Measurements from ENCODE around the gene GYPB. TPM values are rescaled to one million over a fixed set of nuclear protein-coding genes. Genes with fewer than 3 reads are reported as not detected.
"Not testable (repeated sequence)": the region's sequence is repeated elsewhere in the genome, so short reads cannot be mapped to it uniquely, and the experiment has no call there.

GYPB gene
- total RNA-seq: 10 to 100 TPM; 11.0 to 44.1 TPM
- polyA plus RNA-seq (ENCODE audit: insufficient read length in 2 of 2): 1 to 10 TPM in 1 of 2 donors, not detected in 1; 1.7 TPM
- long read RNA-seq, donor 1, partial matches to known transcripts: 0 of 3 reads
- long read RNA-seq, donor 1, other reads (novel, unspliced or antisense): 0 of 3 reads
- long read RNA-seq, donor 2, partial matches to known transcripts: 0 of 7 reads
- long read RNA-seq, donor 2, other reads (novel, unspliced or antisense): 0 of 7 reads
- long read RNA-seq, donor 3: 0 reads
- long read RNA-seq, donor 4, partial matches to known transcripts: 0 of 1 reads
- long read RNA-seq, donor 4, other reads (novel, unspliced or antisense): 0 of 1 reads

DNA sequence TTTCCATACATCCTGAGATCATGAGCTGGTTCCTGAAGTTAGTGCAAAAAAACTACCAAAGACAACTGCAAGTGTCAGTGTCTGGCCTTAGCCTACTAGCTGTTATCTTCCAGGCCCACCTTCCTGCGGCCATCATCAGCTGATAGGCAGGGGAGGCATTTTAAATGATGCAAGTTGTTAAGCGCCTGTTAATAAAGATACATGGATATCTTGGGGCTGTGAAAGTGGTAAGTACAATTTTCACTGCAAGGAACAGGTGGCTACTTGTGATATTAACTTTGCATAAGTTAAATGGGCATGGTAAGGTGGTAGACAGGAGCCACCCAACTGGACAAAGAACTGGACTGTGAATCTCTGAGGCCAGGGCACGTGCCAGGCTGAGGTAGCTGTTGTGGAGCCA lies at the start of gene GYPB:
Gene GYPB, minus strand, starts transcription at position 104 of the 400 bp plus-strand sequence. Its CDS starts 93 bp downstream, at position 11.
- not testable (repeated sequence) for DNase-seq (ENCODE audit: low read depth in 4 of 6, low spot score in 6 of 6); H3K4me1 ChIP-seq (ENCODE audit: control insufficient read depth, insufficient read depth, low read length); H3K36me3 ChIP-seq (ENCODE audit: control insufficient read depth, insufficient read depth, low read length); H3K4me3 ChIP-seq (ENCODE audit: low read depth, low read length); H3K27me3 ChIP-seq (ENCODE audit: control insufficient read depth, insufficient read depth, low read length); H3K27ac ChIP-seq (ENCODE audit: low read depth, low read length); H3K9me3 ChIP-seq (ENCODE audit: control insufficient read depth, insufficient read depth, low read length)
- 80% methylated on average over 1 of the region's 3 CpGs for WGBS (ENCODE audit: insufficient coverage)

DNA sequence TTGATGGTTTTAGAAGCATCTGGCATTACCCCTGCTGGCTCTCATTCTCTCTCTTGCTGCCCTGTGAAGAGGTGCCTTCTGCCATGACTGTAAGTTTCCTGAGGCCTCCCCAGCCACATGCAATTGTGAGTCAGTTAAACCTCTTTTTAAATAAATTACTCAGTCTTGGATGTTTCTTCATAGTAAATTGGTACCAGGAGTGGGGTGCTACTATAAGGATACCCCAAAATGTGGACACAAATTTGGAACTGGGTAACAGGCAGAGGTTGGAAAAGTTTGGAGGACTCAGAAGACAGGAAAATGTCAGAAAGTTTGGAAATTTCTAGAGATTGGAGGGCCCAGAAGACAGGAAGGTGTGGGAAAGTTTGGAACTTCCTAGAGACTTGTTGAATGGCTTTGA lies 42.4 kb upstream of the GYPB start:
- H3K27me3 ChIP-seq (ENCODE audit: control insufficient read depth, insufficient read depth, low read length); H3K27ac ChIP-seq (ENCODE audit: low read depth, low read length); H3K4me3 ChIP-seq (ENCODE audit: low read depth, low read length); H3K36me3 ChIP-seq (ENCODE audit: control insufficient read depth, insufficient read depth, low read length); H3K4me1 ChIP-seq (ENCODE audit: control insufficient read depth, insufficient read depth, low read length); DNase-seq (ENCODE audit: low read depth in 4 of 6, low spot score in 6 of 6); H3K9me3 ChIP-seq (ENCODE audit: control insufficient read depth, insufficient read depth, low read length): not testable (repeated sequence)

DNA sequence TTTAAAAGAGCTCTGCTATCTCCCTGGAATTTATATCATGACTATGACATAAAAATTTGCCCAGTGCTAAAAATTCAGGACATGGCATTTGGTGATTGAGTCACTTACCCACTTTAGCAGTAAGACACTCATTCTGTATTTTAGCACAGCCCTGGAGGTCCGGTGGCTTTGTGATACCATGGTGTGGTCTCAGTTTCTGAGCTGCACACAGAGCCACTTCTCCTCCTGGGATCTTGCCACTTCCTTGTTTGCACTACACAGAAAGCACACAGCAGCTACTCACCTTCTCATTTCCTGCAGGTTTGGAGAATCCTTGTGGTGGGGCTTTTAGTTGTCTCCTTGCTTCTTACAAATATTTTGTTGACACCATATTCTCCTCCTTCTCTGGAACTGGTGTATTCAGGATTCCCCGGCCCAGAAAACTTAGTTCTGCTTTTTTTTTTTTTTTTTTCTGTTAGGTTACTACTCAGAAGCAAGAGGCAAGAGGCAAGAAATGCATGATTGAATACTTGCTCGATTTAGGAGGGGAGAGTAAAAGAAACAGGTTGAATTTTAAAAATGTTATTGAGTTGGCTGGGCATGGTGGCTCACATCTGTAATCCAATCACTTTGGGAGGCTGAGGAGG lies 41.2 kb upstream of the GYPB start:
- not testable (repeated sequence) for H3K9me3 ChIP-seq (ENCODE audit: control insufficient read depth, insufficient read depth, low read length); H3K27ac ChIP-seq (ENCODE audit: low read depth, low read length); DNase-seq (ENCODE audit: low read depth in 4 of 6, low spot score in 6 of 6); H3K36me3 ChIP-seq (ENCODE audit: control insufficient read depth, insufficient read depth, low read length); H3K4me1 ChIP-seq (ENCODE audit: control insufficient read depth, insufficient read depth, low read length); H3K4me3 ChIP-seq (ENCODE audit: low read depth, low read length); H3K27me3 ChIP-seq (ENCODE audit: control insufficient read depth, insufficient read depth, low read length)
- WGBS (ENCODE audit: insufficient coverage): 80% methylated on average over 3 of the region's 3 CpGs

DNA sequence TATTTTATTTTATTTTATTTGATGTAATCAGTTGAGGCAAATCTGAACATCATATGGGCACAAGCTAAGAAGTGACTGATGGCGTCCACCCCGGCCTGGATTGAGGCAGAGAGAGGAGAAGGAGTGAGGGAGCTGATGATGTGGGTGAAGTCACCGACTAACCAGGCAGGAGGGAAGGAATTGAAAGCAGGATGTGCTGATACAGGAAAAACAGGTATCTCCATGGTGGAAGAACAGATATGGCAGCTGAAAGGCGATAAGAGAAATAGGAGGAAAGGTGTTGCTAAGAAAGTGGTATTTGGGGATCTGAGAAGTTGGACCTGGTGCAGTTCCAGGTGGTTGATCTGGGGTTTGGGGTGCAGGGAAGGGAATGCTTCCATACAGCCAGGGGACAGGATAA lies 37.6 kb upstream of the GYPB start:
- no peaks in the 10 kb centered on the region for H3K9me3 ChIP-seq (ENCODE audit: control insufficient read depth, insufficient read depth, low read length)
- no peaks in the 10 kb centered on the region for H3K36me3 ChIP-seq (ENCODE audit: control insufficient read depth, insufficient read depth, low read length)
- H3K4me1 ChIP-seq (ENCODE audit: control insufficient read depth, insufficient read depth, low read length): no peaks in the 10 kb centered on the region
- DNase-seq (ENCODE audit: low read depth in 4 of 6, low spot score in 6 of 6): no peak
- H3K4me3 ChIP-seq (ENCODE audit: low read depth, low read length): no peak overlapping the region
- no peak overlapping the region for H3K27ac ChIP-seq (ENCODE audit: low read depth, low read length)
- no peaks in the 10 kb centered on the region for H3K27me3 ChIP-seq (ENCODE audit: control insufficient read depth, insufficient read depth, low read length)
- WGBS (ENCODE audit: insufficient coverage): 96% methylated on average over 4 of the region's 4 CpGs

DNA sequence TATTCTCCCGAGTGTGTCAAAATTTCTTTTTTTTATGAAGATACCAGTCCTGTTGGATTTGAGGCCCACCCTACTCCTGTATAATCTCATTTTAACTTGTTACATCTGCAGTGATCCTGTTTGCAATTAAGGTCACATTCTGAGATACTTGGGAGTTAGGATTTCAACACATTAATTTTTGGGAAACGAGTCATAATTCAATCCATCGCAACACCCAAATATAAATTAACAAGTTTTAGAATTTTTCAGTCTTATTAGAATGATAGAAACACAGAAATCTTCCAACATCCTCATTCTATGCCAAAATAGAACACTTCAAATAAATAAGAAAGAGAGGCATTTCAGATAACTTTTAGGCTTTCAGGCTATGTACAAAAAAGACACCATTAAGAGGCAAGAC lies 36.2 kb upstream of the GYPB start:
- WGBS (ENCODE audit: insufficient coverage): no CpG with 5 or more reads among the region's 3 CpGs
- DNase-seq (ENCODE audit: low read depth in 4 of 6, low spot score in 6 of 6); H3K27ac ChIP-seq (ENCODE audit: low read depth, low read length); H3K9me3 ChIP-seq (ENCODE audit: control insufficient read depth, insufficient read depth, low read length); H3K36me3 ChIP-seq (ENCODE audit: control insufficient read depth, insufficient read depth, low read length); H3K27me3 ChIP-seq (ENCODE audit: control insufficient read depth, insufficient read depth, low read length); H3K4me3 ChIP-seq (ENCODE audit: low read depth, low read length); H3K4me1 ChIP-seq (ENCODE audit: control insufficient read depth, insufficient read depth, low read length): not testable (repeated sequence)

DNA sequence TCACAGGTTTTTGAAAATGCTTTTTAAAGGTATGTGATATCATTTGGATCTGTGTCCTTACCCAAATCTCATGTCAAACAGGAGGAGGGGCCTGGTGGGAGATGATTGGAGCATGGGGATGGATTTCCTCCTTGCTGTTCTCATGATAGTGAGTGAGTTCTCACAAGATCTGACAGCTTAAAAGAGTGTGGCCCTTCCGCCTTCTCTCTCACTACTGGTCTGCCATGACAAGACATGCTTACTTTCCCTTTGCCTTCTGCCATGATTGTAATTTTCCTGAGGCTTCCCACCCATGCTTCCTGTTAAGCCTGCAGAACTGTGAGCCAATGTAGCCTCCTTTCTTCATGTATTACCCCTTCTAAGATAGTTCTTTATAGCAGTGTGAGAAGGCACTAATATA lies 32.3 kb upstream of the GYPB start:
- H3K4me3 ChIP-seq (ENCODE audit: low read depth, low read length); H3K27ac ChIP-seq (ENCODE audit: low read depth, low read length); H3K36me3 ChIP-seq (ENCODE audit: control insufficient read depth, insufficient read depth, low read length); H3K27me3 ChIP-seq (ENCODE audit: control insufficient read depth, insufficient read depth, low read length); H3K9me3 ChIP-seq (ENCODE audit: control insufficient read depth, insufficient read depth, low read length); DNase-seq (ENCODE audit: low read depth in 4 of 6, low spot score in 6 of 6); H3K4me1 ChIP-seq (ENCODE audit: control insufficient read depth, insufficient read depth, low read length): not testable (repeated sequence)
- no CpG with 5 or more reads among the region's 1 CpG for WGBS (ENCODE audit: insufficient coverage)

DNA sequence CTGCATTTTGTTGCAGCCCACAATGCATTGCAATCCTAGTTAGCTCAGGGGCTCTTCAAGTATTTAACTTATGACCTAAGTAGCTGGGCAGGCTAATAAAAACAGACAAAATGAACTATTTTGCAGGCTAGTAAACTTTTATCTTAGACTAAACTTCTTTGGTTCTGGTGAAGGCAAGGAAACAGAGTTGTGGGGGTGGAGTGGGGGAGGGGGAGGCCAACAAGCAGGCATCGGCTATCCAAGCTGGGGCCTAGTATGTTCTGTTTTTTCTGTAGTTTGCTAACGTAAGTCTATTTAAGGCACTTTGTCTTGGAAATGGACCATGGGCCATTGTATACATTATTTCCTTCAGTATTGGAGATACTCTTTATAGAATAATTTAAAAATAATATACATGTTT lies 31.5 kb upstream of the GYPB start:
- not testable (repeated sequence) for H3K9me3 ChIP-seq (ENCODE audit: control insufficient read depth, insufficient read depth, low read length); H3K4me3 ChIP-seq (ENCODE audit: low read depth, low read length); H3K27ac ChIP-seq (ENCODE audit: low read depth, low read length); DNase-seq (ENCODE audit: low read depth in 4 of 6, low spot score in 6 of 6); H3K36me3 ChIP-seq (ENCODE audit: control insufficient read depth, insufficient read depth, low read length); H3K4me1 ChIP-seq (ENCODE audit: control insufficient read depth, insufficient read depth, low read length); H3K27me3 ChIP-seq (ENCODE audit: control insufficient read depth, insufficient read depth, low read length)
- no CpG with 5 or more reads among the region's 2 CpGs for WGBS (ENCODE audit: insufficient coverage)

DNA sequence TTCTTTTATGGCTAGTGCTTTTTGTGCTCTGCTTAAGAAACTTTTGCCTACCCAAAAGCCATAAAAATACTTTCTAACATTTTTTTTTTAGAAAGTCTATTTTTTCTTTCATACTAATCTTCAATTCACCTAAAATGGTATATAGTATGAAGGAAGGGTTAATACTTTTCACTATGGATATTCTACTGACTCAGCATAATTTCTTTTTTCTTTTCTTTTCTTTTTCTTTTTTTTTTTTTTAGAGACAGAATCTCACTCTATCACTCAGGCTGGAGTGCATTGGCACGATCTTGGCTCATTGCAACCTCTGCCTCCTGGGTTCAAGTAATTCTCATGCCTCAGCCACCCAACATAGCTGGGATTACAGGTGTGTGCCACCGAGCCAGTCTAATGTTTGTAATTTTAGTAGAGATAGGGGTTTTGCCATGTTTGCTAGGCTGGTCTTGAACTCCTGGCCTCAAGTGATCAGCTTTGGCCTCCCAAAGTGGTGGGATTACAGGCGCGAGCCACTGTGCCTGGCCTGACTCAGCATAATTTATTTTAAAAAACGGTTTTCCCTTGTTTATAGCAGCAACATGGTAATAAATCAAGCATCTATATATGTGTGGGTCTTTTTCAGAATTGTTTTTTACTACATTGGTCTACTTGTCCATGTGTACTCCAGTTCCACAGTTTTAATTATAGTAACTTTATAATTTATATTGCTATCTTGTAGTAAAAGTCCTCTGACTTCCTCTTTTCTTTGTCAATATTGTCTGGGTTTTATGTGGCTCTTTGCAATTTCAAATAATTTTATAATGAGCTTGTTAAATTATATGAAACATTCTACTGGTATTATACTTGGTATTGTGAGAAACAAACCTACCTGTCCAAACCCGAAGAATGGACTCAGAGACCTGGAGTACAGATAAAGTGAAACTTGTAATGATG lies 30.6 kb upstream of the GYPB start:
- WGBS (ENCODE audit: insufficient coverage): no CpG with 5 or more reads among the region's 6 CpGs

DNA sequence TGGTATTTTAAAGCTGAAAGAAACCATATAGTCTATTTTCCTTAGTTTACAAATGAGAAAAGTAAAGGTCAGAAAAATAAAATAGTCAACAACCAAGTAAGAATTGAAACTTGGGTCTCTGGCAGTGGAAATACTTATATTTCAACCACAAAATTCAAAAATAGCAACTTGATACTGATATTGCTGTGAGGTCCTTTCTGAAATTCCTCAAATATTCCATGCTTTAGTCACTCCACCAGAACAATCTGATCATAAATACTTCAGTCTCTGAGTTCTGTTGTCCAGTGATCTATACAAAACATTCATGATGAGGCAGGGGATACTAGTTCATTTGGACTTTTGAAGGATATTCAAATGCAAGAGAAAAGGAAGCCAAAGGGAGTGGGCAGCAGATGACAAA lies 25.8 kb upstream of the GYPB start:
- H3K27ac ChIP-seq (ENCODE audit: low read depth, low read length); H3K36me3 ChIP-seq (ENCODE audit: control insufficient read depth, insufficient read depth, low read length); H3K4me1 ChIP-seq (ENCODE audit: control insufficient read depth, insufficient read depth, low read length); H3K27me3 ChIP-seq (ENCODE audit: control insufficient read depth, insufficient read depth, low read length); DNase-seq (ENCODE audit: low read depth in 4 of 6, low spot score in 6 of 6); H3K4me3 ChIP-seq (ENCODE audit: low read depth, low read length); H3K9me3 ChIP-seq (ENCODE audit: control insufficient read depth, insufficient read depth, low read length): not testable (repeated sequence)

More for the DNA sequence above, 30.6 kb upstream of the GYPB start:
- H3K4me1 ChIP-seq (ENCODE audit: control insufficient read depth, insufficient read depth, low read length); DNase-seq (ENCODE audit: low read depth in 4 of 6, low spot score in 6 of 6); H3K27me3 ChIP-seq (ENCODE audit: control insufficient read depth, insufficient read depth, low read length); H3K4me3 ChIP-seq (ENCODE audit: low read depth, low read length); H3K9me3 ChIP-seq (ENCODE audit: control insufficient read depth, insufficient read depth, low read length); H3K36me3 ChIP-seq (ENCODE audit: control insufficient read depth, insufficient read depth, low read length); H3K27ac ChIP-seq (ENCODE audit: low read depth, low read length): not testable (repeated sequence)
